Stimulated activated CD4-positive, alpha-beta T cell treated with anti-CD3 and anti-CD28 coated beads, TNF-alpha, amount 100 ng/mL, for 4 hours (primary cell): Measurements from ENCODE around the gene KIAA1217.

ENCODE experiments used
- DNase-seq, 3 experiments: peaks; one replicate each; pipeline ENCODE4 v3.0.0-alpha.2; 2020; ENCODE audit warnings: low read depth in 3 of 3

KIAA1217 gene

DNA sequence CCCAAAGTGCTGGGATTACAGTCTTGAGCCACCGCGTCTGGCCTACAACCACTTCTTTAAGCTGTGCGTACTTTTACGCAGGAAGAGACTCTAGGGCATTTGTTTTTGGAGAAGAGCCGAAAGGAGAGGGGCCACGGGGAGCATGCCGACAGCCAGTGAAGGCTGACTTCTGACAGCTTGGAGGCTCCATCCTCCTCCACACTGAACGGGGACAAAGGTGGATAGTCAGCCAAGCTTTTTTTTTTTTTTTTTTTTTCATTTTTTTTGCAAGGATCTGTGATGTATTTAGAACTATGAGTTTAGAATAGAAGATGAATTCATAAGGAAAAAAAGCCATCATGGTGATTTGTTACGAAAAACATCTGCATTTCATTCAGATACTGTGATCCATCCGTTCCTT is 293.1 kb downstream of the KIAA1217 start:
- DNase-seq = no peak

- DNase-seq = no peak
These were observed 294.0 kb downstream of the KIAA1217 start for GRCh38 chr10:24502801-24503460.

DNA sequence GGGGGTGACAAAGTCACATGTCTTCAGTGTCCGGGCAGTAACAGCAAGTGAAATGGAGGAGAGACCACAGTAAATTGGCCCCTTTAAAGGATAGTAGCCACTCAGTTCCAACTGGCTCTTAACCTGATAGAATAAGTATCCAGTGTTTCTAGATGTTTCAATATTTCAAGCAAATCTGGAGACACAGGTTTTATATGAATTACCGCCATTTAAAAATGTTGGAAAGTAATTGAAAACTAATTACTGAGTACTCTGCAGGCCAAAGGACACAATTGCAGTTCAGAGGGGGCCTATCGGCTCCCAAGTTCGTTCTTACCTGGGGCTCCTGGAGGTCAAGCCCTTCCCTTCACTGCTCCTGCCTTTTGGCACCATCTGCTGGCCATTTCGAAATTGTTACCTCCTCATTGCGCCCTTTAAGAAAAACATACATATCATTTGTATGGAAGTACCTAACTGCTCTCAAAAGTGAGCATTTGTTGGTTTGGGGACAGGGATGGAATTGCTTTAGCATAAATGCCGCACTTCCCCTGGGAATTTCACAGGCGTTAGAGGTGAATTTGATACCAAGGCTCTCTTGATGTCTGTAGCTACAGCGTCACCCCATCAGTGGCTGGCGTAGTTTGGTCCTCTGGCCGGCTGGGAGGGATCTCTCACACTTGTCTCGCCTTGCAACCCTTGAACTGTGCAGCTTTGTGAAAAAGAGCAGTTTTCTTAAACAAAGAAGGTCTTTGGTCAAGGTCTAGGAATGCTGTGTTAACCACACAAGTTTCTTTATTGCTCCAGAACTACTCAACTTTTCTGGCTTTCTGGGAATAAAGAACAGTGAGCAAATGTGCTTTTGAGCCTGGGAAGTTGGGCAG is 294.8 kb downstream of the KIAA1217 start:
- no peak for DNase-seq

- DNase-seq = no peak
These were observed 296.8 kb downstream of the KIAA1217 start for GRCh38 chr10:24505759-24506158.

DNA sequence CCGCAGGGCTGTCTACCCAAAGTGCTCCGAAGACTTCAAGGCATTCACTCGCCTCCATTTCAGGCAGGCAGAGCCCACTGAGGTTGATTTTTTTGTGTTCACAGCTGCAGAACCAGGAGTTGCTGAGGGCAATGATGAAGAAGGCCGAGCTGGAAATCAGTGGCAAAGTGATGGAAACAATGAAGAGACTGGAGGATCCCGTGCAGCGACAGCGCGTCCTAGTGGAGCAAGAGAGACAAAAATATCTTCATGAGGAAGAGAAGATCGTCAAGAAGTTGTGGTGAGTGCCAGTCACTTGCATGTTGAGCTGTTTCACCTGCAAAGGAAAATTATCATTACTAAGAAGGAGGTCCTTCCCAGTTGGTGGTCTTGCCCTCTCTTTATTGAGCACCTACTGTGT is 304.2 kb downstream of the KIAA1217 start:
- no peak for DNase-seq

- no peak for DNase-seq
These were observed 306.5 kb downstream of the KIAA1217 start for GRCh38 chr10:24515481-24515880.

DNA sequence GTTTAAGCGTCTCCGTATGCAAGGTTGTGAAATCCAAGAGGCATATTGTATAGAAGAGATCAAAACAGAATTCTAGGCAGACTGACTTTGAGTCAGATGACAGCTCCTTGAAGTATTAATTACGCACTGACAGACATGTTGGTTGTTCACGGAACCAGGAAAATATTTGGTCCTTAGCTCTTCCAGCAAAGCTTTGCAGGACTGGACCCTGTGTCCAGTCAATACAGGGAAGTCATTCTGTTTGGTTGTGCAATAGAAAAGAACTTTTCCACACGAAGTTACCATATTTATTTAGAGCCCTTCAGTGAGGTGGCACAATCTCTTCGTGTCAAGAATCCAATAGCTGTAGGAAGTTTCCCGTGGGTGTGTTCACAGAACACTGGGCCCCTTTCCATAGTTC is 309.5 kb downstream of the KIAA1217 start:
- no peak for DNase-seq

DNA sequence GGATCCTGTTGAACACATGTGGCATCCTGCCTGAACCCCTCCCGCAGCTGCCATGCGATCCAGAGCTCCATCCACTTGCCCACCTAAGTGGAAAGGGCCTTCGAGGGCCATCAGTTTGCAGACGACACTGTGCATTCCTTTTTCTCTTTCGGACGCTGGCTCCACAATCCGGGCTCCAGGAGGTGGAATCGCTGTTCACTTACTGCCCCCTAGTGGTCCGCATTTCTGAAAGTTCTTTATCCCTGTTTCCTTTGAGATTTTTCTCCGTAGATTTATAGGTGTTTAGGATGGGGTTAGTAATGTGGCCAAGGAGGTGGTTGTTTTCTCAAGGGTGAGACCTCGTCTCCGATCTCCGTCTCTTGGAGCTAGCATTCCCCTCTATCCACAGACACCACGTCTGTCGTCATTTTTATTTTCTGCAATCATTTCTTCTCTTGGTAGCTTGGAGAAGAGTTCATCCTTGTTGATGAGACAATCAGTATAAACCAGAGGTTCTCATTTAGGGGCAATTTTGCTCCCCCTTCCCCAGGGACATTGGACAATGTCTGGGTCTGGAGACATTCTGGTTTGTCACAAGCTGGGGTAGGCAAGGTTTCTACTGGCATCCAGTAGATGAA is 310.2 kb downstream of the KIAA1217 start:
- no peak for DNase-seq

DNA sequence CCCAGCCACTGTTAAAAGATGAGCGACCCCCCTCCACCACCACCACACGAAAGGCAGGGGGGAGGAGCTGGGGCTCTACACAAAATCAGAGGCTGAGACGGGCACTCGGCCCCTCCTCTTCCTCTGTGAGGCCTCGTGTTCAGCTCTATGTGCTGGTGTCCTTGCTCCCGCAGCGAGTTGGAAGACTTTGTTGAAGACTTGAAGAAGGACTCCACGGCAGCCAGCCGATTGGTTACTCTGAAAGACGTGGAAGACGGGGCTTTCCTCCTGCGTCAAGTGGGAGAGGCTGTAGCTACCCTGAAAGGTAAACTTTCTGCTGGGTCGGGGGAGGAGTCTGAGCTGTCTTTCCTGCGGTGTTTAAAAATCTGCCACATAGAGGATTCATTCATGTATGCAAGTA is 311.0 kb downstream of the KIAA1217 start:
- peak in 1 of 3 experiments; percentile 6 for DNase-seq

GRCh38 chr10:24524314-24524713 is 315.4 kb downstream of the KIAA1217 start:
- no peak for DNase-seq

DNA sequence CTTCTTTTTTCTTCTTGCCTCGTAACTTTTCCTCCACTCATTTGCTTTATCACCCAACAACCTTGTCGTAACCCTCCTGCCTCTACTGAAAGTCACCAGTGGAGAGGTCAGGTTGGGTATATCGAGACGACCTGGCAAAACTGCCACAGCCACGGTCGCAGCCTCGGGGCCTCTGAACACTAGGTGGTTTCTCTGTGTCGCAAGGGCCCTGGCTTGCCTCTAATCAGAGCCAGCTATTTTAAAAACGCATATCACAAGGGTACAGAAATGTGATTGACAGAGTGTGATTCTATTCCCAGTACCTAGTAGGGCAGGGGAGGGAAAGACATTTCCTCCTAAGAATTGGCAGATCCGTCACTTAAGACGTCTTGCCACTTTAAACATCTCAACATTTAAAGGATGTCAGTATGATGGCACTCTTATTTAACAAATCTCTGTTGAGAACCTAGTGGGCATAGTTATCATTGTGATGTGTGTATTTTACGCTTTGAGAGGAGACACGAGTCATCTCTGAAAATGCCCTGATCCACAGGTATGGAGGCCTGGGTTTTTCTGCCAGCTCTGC is 317.2 kb downstream of the KIAA1217 start:
- no peak for DNase-seq

GRCh38 chr10:24528946-24529345 is 320.0 kb downstream of the KIAA1217 start:
- no peak for DNase-seq

GRCh38 chr10:24531439-24531838 is 322.5 kb downstream of the KIAA1217 start:
- DNase-seq = no peak

GRCh38 chr10:24533981-24534380 is 325.0 kb downstream of the KIAA1217 start:
- no peak for DNase-seq

DNA sequence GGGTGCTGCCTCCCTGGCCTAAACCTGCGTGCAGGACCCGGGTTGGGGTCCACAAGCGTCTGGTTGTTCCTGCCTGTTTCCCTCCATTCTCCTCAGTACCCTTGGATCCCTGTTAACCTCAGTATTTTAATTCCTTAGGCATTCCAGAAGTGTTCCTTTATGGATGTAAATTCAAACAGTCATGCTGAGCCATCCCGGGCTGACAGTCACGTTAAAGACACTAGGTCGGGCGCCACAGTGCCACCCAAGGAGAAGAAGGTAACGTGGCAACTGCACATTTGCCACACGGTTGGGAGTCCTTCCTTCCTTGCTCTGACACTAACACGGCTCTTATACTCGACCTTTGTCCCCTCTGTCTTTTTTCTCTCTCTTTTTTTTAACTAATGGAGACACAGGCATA is 327.7 kb downstream of the KIAA1217 start:
- DNase-seq = no peak

DNA sequence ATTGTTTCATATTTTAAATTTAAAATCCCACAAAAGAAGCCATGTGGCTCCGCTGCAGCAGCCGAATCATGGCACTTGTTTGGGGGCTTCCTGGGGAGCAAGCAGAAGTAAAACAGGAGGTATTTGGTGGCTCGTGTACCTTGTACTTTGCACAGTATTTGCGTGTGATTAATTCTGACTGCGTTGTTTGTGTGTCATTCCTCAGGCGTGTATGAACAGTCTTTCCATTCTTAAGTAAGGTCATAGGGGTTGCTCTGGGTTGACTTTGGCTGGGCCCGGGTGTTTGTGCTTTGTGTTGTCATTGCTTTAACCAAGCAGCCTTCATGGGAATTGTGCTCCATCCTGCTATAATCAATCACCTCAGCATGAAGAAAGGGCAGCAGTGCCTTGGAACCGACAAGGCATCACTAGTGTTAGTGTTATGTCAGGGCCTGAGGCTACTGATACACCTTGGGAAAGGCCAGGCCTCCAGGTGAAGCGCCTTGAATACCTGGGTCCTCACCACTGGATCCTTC is 332.4 kb downstream of the KIAA1217 start:
- no peak for DNase-seq

- DNase-seq = no peak
These were observed 333.7 kb downstream of the KIAA1217 start for GRCh38 chr10:24542314-24543270.

DNA sequence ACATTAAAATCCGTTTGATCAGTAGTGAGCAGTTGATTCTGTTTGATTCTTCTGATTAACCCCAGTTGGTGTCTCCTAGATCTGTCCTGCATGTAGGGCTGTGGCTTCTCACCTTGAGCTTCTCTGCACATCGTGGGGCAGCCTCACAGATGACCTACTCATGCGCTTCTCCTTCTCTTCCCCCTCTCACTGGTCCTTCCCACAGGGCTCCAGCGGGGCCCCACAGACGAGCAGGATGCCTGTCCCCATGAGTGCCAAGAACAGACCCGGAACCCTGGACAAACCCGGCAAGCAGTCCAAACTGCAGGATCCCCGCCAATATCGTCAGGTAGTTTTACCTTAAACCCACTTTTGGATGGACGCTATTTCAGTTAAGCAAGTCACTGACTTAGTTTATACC is 335.8 kb downstream of the KIAA1217 start:
- DNase-seq = no peak

- DNase-seq = no peak
These were observed 336.6 kb downstream of the KIAA1217 start for GRCh38 chr10:24545585-24545984.

- DNase-seq = no peak
These were observed 341.7 kb downstream of the KIAA1217 start for GRCh38 chr10:24550680-24551079.

- DNase-seq = no peak
These were observed 342.2 kb downstream of the KIAA1217 start for GRCh38 chr10:24551161-24551560.
